Osteoblast (primary cell): ENCODE data around the gene RGS9. TPM values are rescaled to one million over a fixed set of nuclear protein-coding genes. Genes with fewer than 3 reads are reported as not detected.
A peak's percentile ranks its signal among the peaks of the same experiment; 100 is the strongest.

ENCODE experiments used
- DNase-seq: peaks from one replicate; pipeline ENCODE4 v3.0.0; 2011; ENCODE audit warnings: low spot score, mixed read lengths; ENCODE audit not compliant: insufficient read length; ENCODE audit errors: missing footprints
- H2AFZ ChIP-seq: 2 replicates; pipeline ENCODE4 v1.6.0; 2011; ENCODE audit warnings: mild to moderate bottlenecking, low read length
- H3K27ac ChIP-seq: 2 replicates; pipeline ENCODE4 v1.5.1; 2011; ENCODE audit warnings: mild to moderate bottlenecking, low read depth, low read length, moderate library complexity
- H3K27me3 ChIP-seq: 2 replicates; pipeline ENCODE4 v1.6.0; 2012; ENCODE audit warnings: mild to moderate bottlenecking, control low read depth, inconsistent platforms, low read length, moderate library complexity; ENCODE audit not compliant: insufficient read depth
- H3K36me3 ChIP-seq: 2 replicates; pipeline ENCODE4 v1.5.1; 2011; ENCODE audit warnings: mild to moderate bottlenecking, low read length, control low read depth, moderate library complexity; ENCODE audit not compliant: insufficient read depth
- H3K4me1 ChIP-seq: 2 replicates; pipeline ENCODE4 v1.5.1; 2011; ENCODE audit warnings: mild to moderate bottlenecking, low read length, control low read depth, moderate library complexity; ENCODE audit not compliant: insufficient read depth
- H3K4me2 ChIP-seq: 2 replicates; pipeline ENCODE4 v1.6.0; 2011; ENCODE audit warnings: mild to moderate bottlenecking, low read length; ENCODE audit not compliant: insufficient read depth
- H3K4me3 ChIP-seq: fragments of 200-600 bp; sonication (generic); 3 replicates; pipeline ENCODE4 v1.5.1; 2012; ENCODE audit warnings: mild to moderate bottlenecking, low read length, inconsistent platforms; ENCODE audit not compliant: insufficient read depth
- H3K79me2 ChIP-seq: 2 replicates; pipeline ENCODE4 v1.6.0; 2012; ENCODE audit warnings: mild to moderate bottlenecking, low read length, control low read depth, inconsistent platforms; ENCODE audit not compliant: insufficient read depth
- H3K9me3 ChIP-seq: 2 replicates; pipeline ENCODE4 v1.5.1; 2011; ENCODE audit warnings: low read depth, low read length, control low read depth
- H4K20me1 ChIP-seq: 2 replicates; pipeline ENCODE4 v1.6.0; 2012; ENCODE audit warnings: mild to moderate bottlenecking, low read length, control low read depth; ENCODE audit not compliant: insufficient read depth
- CTCF ChIP-seq: IDR thresholded peaks from 2 replicates; pipeline ENCODE4 v1.5.1; 2011; ENCODE audit warnings: mild to moderate bottlenecking, low read depth, low read length, moderate library complexity; ENCODE audit errors: extremely low read depth
- total RNA-seq: library from RNA; depleted of rRNA; stranded (reverse); fragments of >200 nt; gene quantifications from 2 replicates; pipeline ENCODE4 v1.2.3, GENCODE V29; 2012

The RGS9 gene
- total RNA-seq, 1 donor = 0.36 TPM

- H3K27me3 ChIP-seq = peaks cover 2% of the 10 kb centered on the region
- no peaks in the 10 kb centered on the region for H3K9me3 ChIP-seq
- H3K27ac ChIP-seq = no peak overlapping the region
- no peak for TF ChIP-seq CTCF
- H3K79me2 ChIP-seq = no peaks in the 10 kb centered on the region
- peak overlapping the region; percentile 46 for H2AFZ ChIP-seq
- no peak overlapping the region for H3K4me2 ChIP-seq
- no peak overlapping the region for H3K4me3 ChIP-seq
- DNase-seq = no peak
- no peaks in the 10 kb centered on the region for H4K20me1 ChIP-seq
- H3K4me1 ChIP-seq = peaks cover 11% of the 10 kb centered on the region
- H3K36me3 ChIP-seq = no peaks in the 10 kb centered on the region
Measured at GRCh38 chr17:65121368-65121767, 15.8 kb upstream of the RGS9 start.

DNA sequence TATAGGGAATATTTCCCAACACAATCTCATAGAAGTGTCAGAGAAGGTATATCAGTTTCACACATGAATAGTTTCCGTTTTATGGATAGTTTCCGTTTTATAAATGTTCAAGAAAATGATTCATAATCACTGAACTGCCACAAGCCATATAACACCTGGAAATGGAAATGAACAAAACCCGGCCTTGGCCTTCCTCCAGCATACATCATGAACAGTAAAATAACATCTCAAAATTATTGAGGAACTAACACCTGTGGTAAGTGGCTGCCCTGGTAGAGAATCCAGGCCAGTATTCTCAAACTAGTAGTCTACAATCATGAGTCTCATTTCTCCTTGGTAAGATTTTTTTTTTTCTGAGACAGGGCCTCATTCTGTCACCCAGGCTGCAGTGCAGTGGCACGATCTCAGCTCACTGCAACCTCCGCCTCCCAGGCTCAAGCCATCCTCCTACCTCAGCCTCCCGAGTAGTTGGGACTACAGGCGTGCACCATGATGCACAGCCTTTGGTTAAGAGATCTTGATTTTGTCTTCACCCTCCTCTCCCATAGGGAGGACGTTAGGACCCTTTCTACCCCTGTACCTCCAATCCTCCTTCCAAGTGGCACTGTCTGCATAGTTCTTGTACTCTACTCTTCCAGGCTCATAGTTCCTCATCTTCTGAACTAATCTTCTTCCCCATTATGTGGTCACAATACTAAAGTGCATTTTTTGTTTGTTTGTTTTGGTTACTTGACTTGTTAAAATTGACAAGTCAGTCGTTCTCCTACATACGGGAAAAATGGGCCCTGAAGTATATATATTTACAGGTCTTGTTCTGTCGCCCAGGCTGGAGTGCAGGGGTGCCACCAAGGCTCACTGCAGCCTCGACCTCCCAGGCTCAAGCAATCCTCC, 15.0 kb upstream of the RGS9 start:
- H3K79me2 ChIP-seq = no peaks in the 10 kb centered on the region
- no peak overlapping the region for H3K27ac ChIP-seq
- no peaks in the 10 kb centered on the region for H4K20me1 ChIP-seq
- no peak overlapping the region for H2AFZ ChIP-seq
- no peak for TF ChIP-seq CTCF
- H3K36me3 ChIP-seq = no peaks in the 10 kb centered on the region
- DNase-seq = no peak
- H3K4me2 ChIP-seq = peak overlapping the region; percentile 89
- peak overlapping the region; percentile 78 for H3K4me3 ChIP-seq
- peaks cover 2% of the 10 kb centered on the region for H3K27me3 ChIP-seq
- H3K4me1 ChIP-seq = peaks cover 11% of the 10 kb centered on the region
- no peaks in the 10 kb centered on the region for H3K9me3 ChIP-seq

DNA sequence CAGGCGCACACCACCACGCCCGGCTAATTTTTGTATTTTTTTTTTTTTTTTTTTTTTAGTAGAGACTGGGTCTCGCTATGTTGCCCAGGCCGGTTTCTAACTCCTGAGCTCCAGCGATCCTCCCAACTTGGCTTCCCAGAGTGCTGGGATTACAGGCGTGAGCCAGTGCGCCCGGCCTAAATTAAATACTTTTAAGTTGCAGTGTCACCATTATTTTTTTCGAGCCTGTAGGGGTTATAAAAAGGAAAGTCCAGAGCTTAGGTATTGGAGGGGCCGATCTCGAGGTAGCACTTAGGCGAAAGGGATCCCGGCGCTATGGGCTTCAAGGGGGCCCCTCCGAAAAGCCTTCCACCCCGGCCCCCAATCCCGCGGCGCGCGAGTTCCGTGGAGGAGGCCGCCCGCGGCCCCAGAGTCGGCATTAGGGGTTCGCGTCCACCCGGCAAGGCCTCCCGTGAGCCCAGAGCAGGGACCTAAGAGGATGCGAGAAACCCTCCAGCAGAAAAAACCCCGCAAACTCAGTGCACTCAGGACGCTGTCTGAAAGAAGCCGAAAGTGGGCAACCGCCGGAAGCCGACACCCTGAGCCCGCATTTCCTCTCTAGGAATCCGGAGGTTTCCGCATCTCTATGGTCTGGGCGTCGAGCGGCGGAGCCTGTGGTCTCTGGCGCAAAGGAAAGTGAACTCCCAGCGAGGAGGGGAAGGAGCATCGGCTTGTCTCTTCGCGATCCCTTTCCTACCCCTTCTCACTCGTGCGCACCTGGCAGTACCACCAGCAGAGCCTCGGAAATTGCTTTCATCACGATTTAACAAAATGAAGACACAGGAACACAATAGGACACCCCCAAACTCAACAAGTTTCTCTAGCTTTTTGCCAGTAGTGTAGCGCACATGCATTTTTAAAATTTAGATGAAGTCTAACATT, 14.1 kb upstream of the RGS9 start:
- H3K27me3 ChIP-seq = peaks cover 10% of the 10 kb centered on the region
- H3K27ac ChIP-seq = peak overlapping the region; percentile 80
- peak overlapping the region; percentile 78 for H3K4me3 ChIP-seq
- H3K4me2 ChIP-seq = peak overlapping the region; percentile 89
- TF ChIP-seq CTCF = no peak
- no peaks in the 10 kb centered on the region for H4K20me1 ChIP-seq
- H3K36me3 ChIP-seq = no peaks in the 10 kb centered on the region
- H3K79me2 ChIP-seq = no peaks in the 10 kb centered on the region
- H3K4me1 ChIP-seq = peaks cover 11% of the 10 kb centered on the region
- DNase-seq = peak; percentile 94
- no peaks in the 10 kb centered on the region for H3K9me3 ChIP-seq
- H2AFZ ChIP-seq = peak overlapping the region; percentile 98
